ENCODE results near the gene CLCN2.

GRCh38 chr3:184378651-184379357 is 17.4 kb upstream of the CLCN2 start:
- TF ChIP-seq CTCF (IDR thresholded peaks at IDR 0.05) = no peak
- TF ChIP-seq POLR2AphosphoS5 (IDR thresholded peaks at IDR 0.05; ENCODE audit: insufficient read depth in 1 of 2, low read depth in 1 of 2) = peak in 1 of 2 donors; percentile 9
- TF ChIP-seq POLR2A (IDR thresholded peaks at IDR 0.05) = no peak

All from vagina (tissue), 2 donors.